ENCODE measurements around the gene LRIT1. TPM values are rescaled to one million over a fixed set of nuclear protein-coding genes. Genes with fewer than 3 reads are reported as not detected.

LRIT1 gene
- total RNA-seq, 1 donor from 2014 or later: not detected

DNA sequence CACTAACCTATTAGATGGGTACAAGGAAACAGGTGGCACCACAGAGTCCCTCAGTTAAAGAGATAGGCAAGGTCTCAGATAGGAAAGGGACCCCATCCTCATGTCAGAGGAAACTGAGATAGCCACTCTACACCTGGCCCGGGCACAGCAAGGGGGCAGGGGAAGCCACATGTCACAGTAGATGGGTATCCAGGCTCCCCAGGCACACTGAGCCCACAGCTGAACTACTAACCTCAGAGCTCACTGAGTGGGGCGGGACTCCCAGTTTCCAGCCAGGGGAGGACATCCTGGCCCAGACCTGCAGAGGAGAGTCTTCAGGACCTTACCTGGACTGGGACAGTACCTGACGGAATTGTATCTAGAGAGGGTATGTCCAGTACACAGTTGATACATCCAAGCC is 50.7 kb downstream of the LRIT1 start:
- no peaks in the 10 kb centered on the region for H3K36me3 Mint-ChIP-seq (ENCODE audit: low read depth)
- no peak overlapping the region for H3K4me3 Mint-ChIP-seq (ENCODE audit: low read depth)
- H3K27me3 Mint-ChIP-seq (ENCODE audit: low read depth): peaks cover 22% of the 10 kb centered on the region
- H3K4me1 Mint-ChIP-seq (ENCODE audit: low read depth): no peaks in the 10 kb centered on the region
- intact Hi-C loops (cut with micrococcal nuclease): no loop called here
- no peaks in the 10 kb centered on the region for H3K9me3 Mint-ChIP-seq
- DNase-seq (ENCODE audit: low spot score): no peak
- H3K27ac Mint-ChIP-seq: no peak overlapping the region

DNA sequence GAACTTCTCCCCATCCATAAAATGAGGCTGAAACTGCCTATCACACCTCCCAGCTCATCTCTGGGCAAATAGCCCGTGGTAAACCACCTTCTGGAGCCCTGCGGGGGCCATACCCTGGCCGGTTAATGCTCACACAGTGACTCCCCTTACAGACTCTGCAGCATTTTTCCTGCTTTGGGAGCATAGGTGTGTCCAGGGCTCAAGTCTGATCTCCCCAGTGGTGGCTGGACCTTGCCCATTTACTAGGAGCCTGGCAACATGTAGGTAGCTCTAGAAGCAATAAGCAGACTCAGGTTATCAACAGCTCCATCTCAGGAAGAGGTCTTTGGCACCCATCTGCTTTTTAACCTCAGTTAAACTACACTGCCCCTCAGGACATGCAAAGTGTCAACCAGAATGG is 52.5 kb downstream of the LRIT1 start:
- Mint-ChIP-seq H3K27ac (no peak overlapping the region), H3K4me3 (ENCODE audit: low read depth) (no peak overlapping the region), H3K27me3 (ENCODE audit: low read depth) (peaks cover 15% of the 10 kb centered on the region), H3K36me3 (ENCODE audit: low read depth) (no peaks in the 10 kb centered on the region), H3K9me3 (no peaks in the 10 kb centered on the region), H3K4me1 (ENCODE audit: low read depth) (no peaks in the 10 kb centered on the region)
- intact Hi-C loops (cut with micrococcal nuclease): no loop called here
- no peak for DNase-seq (ENCODE audit: low spot score)

DNA sequence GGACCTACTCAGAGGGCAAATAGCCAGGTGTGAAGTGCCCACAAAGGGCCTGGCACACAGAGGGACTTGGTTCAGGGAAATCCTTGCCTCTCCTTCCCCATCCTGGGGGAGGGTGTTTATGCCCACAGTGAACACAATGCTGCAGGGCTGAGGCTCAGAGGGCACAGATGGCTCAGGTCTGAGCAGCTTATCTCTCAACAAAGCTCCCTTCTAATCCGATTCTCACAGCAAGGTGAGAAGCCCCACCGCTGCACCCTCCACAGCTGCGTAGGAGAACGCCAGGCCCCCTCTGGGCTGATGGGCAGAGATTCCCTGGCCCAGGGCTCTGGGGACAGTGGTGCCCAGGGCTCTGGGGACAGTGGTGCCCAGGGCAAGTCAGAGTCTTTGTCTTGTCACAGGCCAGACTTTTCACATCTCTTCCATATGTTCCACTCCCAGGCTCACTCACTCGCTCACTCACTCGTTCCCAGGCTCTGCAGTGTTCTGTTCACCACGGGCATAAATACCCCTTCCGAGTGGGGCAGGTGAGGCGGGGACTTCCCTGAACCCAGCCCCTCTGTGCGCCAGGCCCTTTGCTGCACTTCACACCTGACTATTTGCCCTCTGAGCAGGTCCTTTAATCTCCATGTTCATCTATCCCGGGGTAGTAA is 55.7 kb downstream of the LRIT1 start:
- DNase-seq (ENCODE audit: low spot score): no peak
- Mint-ChIP-seq H3K36me3 (ENCODE audit: low read depth) (no peaks in the 10 kb centered on the region), H3K27me3 (ENCODE audit: low read depth) (no peaks in the 10 kb centered on the region), H3K4me1 (ENCODE audit: low read depth) (no peaks in the 10 kb centered on the region), H3K4me3 (ENCODE audit: low read depth) (no peak overlapping the region), H3K9me3 (no peaks in the 10 kb centered on the region), H3K27ac (no peak overlapping the region)
- intact Hi-C loops (cut with micrococcal nuclease): no loop called here

DNA sequence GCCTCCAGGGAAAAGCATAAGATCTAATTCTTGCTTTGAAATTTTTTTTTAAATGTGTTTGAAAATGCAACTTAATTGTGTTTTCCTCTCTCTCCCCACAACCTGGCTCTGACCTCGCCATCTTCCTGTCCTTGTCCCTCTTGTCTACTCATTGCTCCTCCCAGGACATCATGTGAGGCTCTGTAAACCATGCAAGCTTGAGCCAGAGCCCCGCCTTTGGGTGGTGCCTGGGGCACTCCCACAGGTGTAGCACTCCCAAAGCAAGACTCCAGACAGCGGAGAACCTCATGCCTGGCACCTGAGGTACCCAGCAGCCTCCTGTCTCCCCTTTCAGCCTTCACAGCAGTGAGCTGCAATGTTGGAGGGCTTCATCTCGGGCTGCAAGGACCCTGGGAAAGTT is 56.8 kb downstream of the LRIT1 start:
- intact Hi-C loops (cut with micrococcal nuclease): no loop called here
- Mint-ChIP-seq H3K4me3 (ENCODE audit: low read depth) (no peak overlapping the region), H3K4me1 (ENCODE audit: low read depth) (no peaks in the 10 kb centered on the region), H3K27ac (no peak overlapping the region), H3K9me3 (no peaks in the 10 kb centered on the region), H3K27me3 (ENCODE audit: low read depth) (no peaks in the 10 kb centered on the region), H3K36me3 (ENCODE audit: low read depth) (no peaks in the 10 kb centered on the region)
- DNase-seq (ENCODE audit: low spot score): no peak

DNA sequence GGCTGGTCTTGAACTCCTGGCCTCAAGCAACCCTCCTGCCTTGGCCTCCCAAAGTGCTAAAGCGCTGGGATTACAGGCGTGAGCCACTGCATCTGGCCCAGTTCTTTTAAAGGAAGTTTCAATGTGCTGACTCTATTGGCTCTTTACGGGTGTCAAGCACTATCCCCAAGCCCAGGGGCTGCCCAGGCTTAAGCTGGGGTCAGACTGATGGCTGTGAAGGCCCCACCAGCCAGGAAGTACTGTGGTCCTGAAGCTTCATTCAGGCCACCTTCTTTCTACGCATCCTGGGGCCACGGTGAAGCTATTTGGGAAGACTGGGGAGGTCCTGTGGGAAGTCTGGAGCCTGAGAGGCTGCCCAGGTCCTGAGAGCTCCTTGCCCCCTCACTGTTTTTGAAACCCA is 59.7 kb downstream of the LRIT1 start:
- H3K27ac Mint-ChIP-seq: no peak overlapping the region
- peaks cover 3% of the 10 kb centered on the region for H3K4me1 Mint-ChIP-seq (ENCODE audit: low read depth)
- DNase-seq (ENCODE audit: low spot score): no peak
- no peaks in the 10 kb centered on the region for H3K27me3 Mint-ChIP-seq (ENCODE audit: low read depth)
- no peaks in the 10 kb centered on the region for H3K9me3 Mint-ChIP-seq
- no peaks in the 10 kb centered on the region for H3K36me3 Mint-ChIP-seq (ENCODE audit: low read depth)
- no peak overlapping the region for H3K4me3 Mint-ChIP-seq (ENCODE audit: low read depth)
- intact Hi-C loops (cut with micrococcal nuclease): no loop called here

Other genes with a start within 250 kb of the LRIT1 start
- 141 TPM in 2 replicates for gene GHITM, start 102.0 kb downstream of the LRIT1 start, total RNA-seq
- not detected in 2 replicates for gene GPR15LG, start 67.7 kb downstream of the LRIT1 start, total RNA-seq
- 0.32 and 0.34 TPM in 2 replicates for gene CDHR1, start 47.0 kb downstream of the LRIT1 start, total RNA-seq
- not detected in 2 replicates for gene LRIT2, start 16.0 kb downstream of the LRIT1 start, total RNA-seq
- gene RGR, start 3.5 kb upstream of the LRIT1 start, total RNA-seq: not detected in 2 replicates
- gene CCSER2, start 87.0 kb upstream of the LRIT1 start, total RNA-seq: 36.4 and 41.4 TPM in 2 replicates

All from activated T-helper 2 cell treated with anti-CD3 and anti-CD28 coated beads, Interferon-gamma antibody, Interleukin-2, Interleukin-4, amounts not matched to agents 10 μg/mL and 5 μg/mL and 100 μg/mL, durations not matched to agents 14 hours and 24 hours and 36 hours (primary cell).